Transverse colon (tissue), 4 donors: ENCODE data around the gene MIP. TPM values are rescaled to one million over a fixed set of nuclear protein-coding genes. Genes with fewer than 3 reads are reported as not detected.
A peak's percentile ranks its signal among the peaks of the same experiment; 100 is the strongest.
"Not testable (repeated sequence)": the region's sequence is repeated elsewhere in the genome, so short reads cannot be mapped to it uniquely, and the experiment has no call there.

Experiments used
- DNase-seq: peaks from one replicate; pipeline ENCODE4 v3.0.0-alpha.2; 2019
- H3K27ac ChIP-seq, 4 donors: fragments of 200-600 bp; sonication (generic); 2 replicates each; pipeline ENCODE4 v1.5.1; 2016 to 2018; ENCODE audit warnings: inconsistent platforms in 4 of 4
- H3K27me3 ChIP-seq: fragments of 200-600 bp; sonication (generic); 2 replicates; pipeline ENCODE4 v1.5.1; 2017; ENCODE audit warnings: inconsistent platforms
- H3K36me3 ChIP-seq, 4 donors: fragments of 200-600 bp; sonication (generic); 2 replicates each; pipeline ENCODE4 v1.5.1; 2017 to 2019; ENCODE audit warnings: inconsistent platforms in 4 of 4
- H3K4me1 ChIP-seq, 4 donors: fragments of 200-600 bp; sonication (generic); 2 replicates each; pipeline ENCODE4 v1.5.1; 2017 to 2020; ENCODE audit warnings: inconsistent platforms in 4 of 4
- H3K4me3 ChIP-seq, 4 donors: fragments of 200-600 bp; sonication (generic); 1 replicate in 1 of 4; 2 replicates in 3 of 4; pipeline versions ENCODE4 v1.5.1 to v1.6.1; 2017 to 2019; ENCODE audit warnings: inconsistent platforms in 4 of 4
- H3K9me3 ChIP-seq, 2 donors: fragments of 200-600 bp; sonication (generic); 2 replicates each; pipeline ENCODE4 v1.5.1; 2017 to 2019; ENCODE audit warnings: inconsistent platforms in 2 of 2
- EP300 ChIP-seq: sonication (generic); formaldehyde crosslinking; IDR thresholded peaks from one replicate; pipeline ENCODE4 v1.6.1; 2017; ENCODE audit warnings: antibody characterized with exemption, low read depth
- POLR2A ChIP-seq: fragments of 450-650 bp; IDR thresholded peaks from one replicate; pipeline ENCODE4 v1.6.1; 2016; ENCODE audit warnings: antibody characterized with exemption, mild to moderate bottlenecking, moderate library complexity
- POLR2AphosphoS5 ChIP-seq, 3 donors: sonication (generic); formaldehyde crosslinking; IDR thresholded peaks; one replicate each; pipeline ENCODE4 v1.6.1; 2016; ENCODE audit warnings: antibody characterized with exemption in 3 of 3
- WGBS, 2 donors: methylation state at CpG; one replicate each; pipeline ENCODE4 v1.1.5; 2018; ENCODE audit warnings: low coverage in 1 of 2; 5-methylcytosine and 5-hydroxymethylcytosine counted together
- in situ Hi-C, 4 donors: fragments of 200-750 bp; cut with MboI; loops; one replicate each; pipeline versions ENCODE4 v1.15.0 to v1.15.1; 2017; ENCODE audit warnings: low sequenced_read_pairs in 3 of 4, low pct_ligation_motif_present in 1 of 4, low pct_unique_long_range_greater_than_20kb in 1 of 4
- intact Hi-C: fragments of 100-400 bp; cut with DNase I; formaldehyde crosslinking; loops from one replicate; pipeline ENCODE4 v1.15.1; 2023; ENCODE audit warnings: low total_unique reads
- total RNA-seq, 4 donors: library from RNA; depleted of rRNA; stranded (reverse); fragments of >200 nt; gene quantifications; one replicate each; pipeline ENCODE4 v1.1.0, GENCODE V29; 2016
- TF ChIP-seq, protein P1 (sequence below), 5 experiments: fragments of 200-600 bp in 3 of 5; fragments of 450-650 bp in 2 of 5; sonication (generic) in 3 of 5; IDR thresholded peaks; 1 replicate in 2 of 5; 2 replicates in 3 of 5; pipeline ENCODE4 v1.5.1; 2016 to 2017; ENCODE audit warnings: antibody characterized with exemption in 5 of 5, inconsistent platforms in 3 of 5, mild to moderate bottlenecking in 2 of 5, moderate library complexity in 1 of 5

The MIP gene
- not detected for total RNA-seq

DNA sequence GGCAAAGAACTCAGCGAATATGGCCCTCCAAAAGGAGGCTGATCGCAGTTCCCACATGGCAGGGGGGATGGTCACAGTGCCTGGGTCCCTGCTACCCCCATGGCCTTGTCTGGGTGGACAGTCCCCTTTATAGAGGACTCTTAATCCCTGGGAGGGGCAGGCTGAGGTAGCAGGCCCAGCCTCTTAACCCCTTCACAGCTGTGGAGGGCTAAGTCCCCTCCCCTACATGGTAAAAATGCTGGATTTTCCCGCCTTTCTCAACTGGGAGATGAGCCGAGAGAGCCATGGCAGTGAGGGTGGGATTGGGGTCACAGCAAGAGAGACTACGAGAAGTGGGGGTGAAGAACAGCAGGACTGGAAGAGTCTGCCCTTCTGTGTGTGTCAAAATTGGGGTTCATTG is at the start of gene MIP:
MIP (minus strand) TSS at position 101 of the 400 bp plus-strand sequence; CDS start at position 57, 44 bp downstream.
- TF ChIP-seq POLR2A = no peak
- no peak for TF ChIP-seq EP300
- TF ChIP-seq, protein P1, sequence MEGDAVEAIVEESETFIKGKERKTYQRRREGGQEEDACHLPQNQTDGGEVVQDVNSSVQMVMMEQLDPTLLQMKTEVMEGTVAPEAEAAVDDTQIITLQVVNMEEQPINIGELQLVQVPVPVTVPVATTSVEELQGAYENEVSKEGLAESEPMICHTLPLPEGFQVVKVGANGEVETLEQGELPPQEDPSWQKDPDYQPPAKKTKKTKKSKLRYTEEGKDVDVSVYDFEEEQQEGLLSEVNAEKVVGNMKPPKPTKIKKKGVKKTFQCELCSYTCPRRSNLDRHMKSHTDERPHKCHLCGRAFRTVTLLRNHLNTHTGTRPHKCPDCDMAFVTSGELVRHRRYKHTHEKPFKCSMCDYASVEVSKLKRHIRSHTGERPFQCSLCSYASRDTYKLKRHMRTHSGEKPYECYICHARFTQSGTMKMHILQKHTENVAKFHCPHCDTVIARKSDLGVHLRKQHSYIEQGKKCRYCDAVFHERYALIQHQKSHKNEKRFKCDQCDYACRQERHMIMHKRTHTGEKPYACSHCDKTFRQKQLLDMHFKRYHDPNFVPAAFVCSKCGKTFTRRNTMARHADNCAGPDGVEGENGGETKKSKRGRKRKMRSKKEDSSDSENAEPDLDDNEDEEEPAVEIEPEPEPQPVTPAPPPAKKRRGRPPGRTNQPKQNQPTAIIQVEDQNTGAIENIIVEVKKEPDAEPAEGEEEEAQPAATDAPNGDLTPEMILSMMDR (IDR thresholded peaks at IDR 0.05) = no peak
- no peak for TF ChIP-seq POLR2AphosphoS5 (IDR thresholded peaks at IDR 0.05)
- Histone ChIP-seq H3K27ac (no peak within 1 kb of the TSS), H3K4me1 (peaks cover 2 to 5% (median 3%) of the 10 kb centered on the region in 4 donors), H3K9me3 (no peaks in the 10 kb centered on the region), H3K36me3 (no peaks in the 10 kb centered on the region), H3K27me3 (no peaks in the 10 kb centered on the region), H3K4me3 (no peak within 1 kb of the TSS)
- WGBS, 2 donors = 85 to 93% methylated on average over 2 to 5 of the region's 5 CpGs
- intact Hi-C loops = no loop called here
- in situ Hi-C loops = loop anchor here in 1 of 4 donors (25.0 kb wide), 1 partner anchor 117 kb away; the partner anchor contains the start of genes IL23A and PAN2
- DNase-seq = no peak

DNA sequence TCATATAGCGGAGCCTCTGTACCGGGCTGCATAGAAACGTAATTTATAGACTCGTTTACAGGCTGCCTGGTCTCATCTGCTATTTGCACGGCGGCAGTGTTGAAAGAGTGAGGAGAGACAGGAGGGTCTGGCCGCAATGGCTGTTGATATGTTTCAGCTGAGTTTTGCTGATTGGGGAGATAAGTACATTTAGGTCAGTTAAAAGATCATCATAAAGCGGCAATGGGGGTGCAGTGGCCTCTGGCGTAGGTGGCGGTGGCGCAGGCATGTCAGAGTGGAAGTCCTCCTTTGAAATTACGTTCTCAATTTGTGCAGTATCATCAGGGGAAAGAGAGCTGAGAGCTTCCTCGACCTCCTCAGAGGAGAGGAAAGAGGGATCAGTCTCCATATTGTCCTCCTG is 45.4 kb upstream of the MIP start:
- DNase-seq, intact Hi-C loops, in situ Hi-C loops, H3K4me3 ChIP-seq, H3K9me3 ChIP-seq, H3K27ac ChIP-seq, H3K4me1 ChIP-seq, H3K27me3 ChIP-seq, H3K36me3 ChIP-seq: not testable (repeated sequence)
- 84 to 88% methylated on average over 8 to 13 of the region's 13 CpGs for WGBS, 2 donors

DNA sequence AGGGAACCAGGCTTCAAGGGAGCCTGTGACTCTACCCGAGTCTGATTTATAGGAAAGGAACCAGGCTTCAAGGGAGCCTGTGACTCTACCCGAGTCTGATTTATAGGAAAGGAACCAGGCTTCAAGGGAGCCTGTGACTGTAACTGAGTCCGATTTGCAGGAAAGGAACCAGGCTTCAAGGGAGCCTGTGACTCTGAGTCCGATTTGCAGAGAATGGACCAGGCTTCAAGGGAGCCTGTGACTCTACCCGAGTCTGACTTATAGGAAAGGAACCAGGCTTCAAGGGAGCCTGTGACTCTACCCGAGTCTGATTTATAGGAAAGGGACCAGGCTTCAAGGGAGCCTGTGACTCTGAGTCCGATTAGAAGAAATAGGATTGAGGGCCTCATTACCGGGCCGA is 45.0 kb upstream of the MIP start:
- H3K36me3 ChIP-seq, DNase-seq, H3K27me3 ChIP-seq, H3K27ac ChIP-seq, intact Hi-C loops, in situ Hi-C loops, H3K4me1 ChIP-seq, H3K4me3 ChIP-seq, H3K9me3 ChIP-seq: not testable (repeated sequence)
- WGBS, 2 donors = 84% methylated on average over 9 of the region's 9 CpGs; no CpG with 5 or more reads in 1 of the 2 donors

DNA sequence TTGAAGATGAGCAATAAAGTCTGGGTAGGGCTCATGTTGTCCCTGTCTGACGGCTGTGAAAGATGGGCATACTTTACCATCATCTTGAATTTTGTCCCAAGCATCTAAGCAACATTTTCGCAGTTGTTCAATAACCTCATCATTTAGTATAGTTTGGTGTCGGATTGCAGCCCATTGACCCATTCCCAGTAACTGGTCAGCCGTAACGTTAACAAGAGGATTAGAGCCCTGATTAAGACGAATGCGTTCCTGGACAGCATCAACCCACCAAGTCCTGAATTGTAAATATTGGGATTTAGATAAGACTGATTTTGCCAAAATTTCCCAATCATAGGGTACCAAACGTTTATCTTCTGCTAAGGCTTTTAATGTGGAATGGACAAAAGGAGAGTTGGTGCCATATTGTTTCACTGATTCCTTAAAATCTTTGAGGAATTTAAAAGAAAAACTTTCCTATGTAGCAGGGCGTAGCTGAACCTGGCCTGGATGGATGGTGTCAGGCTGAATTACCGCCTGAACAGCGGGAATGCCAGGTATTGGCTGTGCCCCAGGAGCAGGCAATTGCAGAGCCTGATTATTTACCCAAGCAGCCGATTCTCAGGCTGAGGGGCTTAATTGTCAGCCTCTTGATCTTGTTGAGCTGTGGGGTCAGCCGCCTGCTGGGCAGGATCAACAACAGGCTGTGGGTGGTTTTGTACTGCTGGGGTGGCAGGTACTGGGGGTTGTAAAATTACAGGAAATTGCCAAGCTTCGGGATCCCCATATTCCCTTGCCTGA is 43.9 kb upstream of the MIP start:
- H3K4me1 ChIP-seq, H3K27ac ChIP-seq, H3K9me3 ChIP-seq, in situ Hi-C loops, H3K4me3 ChIP-seq, intact Hi-C loops, H3K36me3 ChIP-seq, DNase-seq, H3K27me3 ChIP-seq: not testable (repeated sequence)
- WGBS, 2 donors = 58 to 83% methylated on average over 5 to 14 of the region's 14 CpGs

DNA sequence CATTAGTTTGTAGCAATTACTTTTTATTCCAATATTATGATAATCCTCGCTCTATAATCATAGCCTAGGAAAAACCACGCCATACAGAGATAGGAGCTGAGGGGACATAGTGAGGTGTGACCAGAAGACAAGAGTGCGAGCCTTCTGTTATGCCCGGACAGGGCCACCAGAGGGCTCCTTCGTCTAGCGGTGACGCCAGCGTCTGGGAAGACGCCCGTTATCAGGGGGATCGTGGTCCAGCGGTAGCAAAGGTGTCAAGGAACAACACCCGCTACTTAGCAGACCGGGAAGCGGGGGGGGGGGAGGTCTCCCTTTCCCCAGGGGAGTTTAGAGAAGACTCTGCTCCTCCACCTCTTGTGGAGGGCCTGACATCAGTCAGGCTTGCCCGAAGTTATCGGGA is 42.2 kb upstream of the MIP start:
- H3K4me3 ChIP-seq, H3K9me3 ChIP-seq, H3K27me3 ChIP-seq, H3K4me1 ChIP-seq, intact Hi-C loops, H3K36me3 ChIP-seq, H3K27ac ChIP-seq, in situ Hi-C loops: not testable (repeated sequence)
- peak; percentile 73 for DNase-seq
- 0 to 13% methylated on average over 1 to 16 of the region's 17 CpGs for whole genome bisulfite sequencing, 2 donors
- TF ChIP-seq, protein P1 (IDR thresholded peaks at IDR 0.05) = peak; percentile 18 to 49 (median 41)

DNA sequence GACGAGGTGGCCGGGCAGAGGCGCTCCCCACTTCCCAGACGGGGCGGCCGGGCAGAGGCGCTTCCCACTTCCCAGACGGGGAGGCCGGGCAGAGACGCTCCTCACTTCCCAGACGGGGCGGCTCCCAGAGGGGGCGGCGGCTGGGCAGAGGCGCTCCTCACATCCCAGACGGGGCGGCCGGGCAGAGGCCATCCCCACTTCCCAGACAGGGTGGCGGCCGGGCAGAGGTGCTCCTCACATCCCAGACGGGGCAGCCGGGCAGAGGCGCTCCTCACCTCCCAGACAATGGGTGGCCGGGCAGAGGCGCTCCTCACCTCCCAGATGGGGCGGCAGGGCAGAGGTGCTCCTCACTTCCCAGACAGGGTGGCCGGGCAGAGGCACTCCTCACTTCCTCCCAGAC is 40.0 kb upstream of the MIP start:
- WGBS, 2 donors = 97% methylated on average over 10 of the region's 27 CpGs; no CpG with 5 or more reads in 1 of the 2 donors
- H3K27me3 ChIP-seq = peaks cover 30% of the 10 kb centered on the region
- DNase-seq, H3K4me3 ChIP-seq, H3K9me3 ChIP-seq, in situ Hi-C loops, H3K4me1 ChIP-seq, intact Hi-C loops, H3K36me3 ChIP-seq, H3K27ac ChIP-seq: not testable (repeated sequence)

DNA sequence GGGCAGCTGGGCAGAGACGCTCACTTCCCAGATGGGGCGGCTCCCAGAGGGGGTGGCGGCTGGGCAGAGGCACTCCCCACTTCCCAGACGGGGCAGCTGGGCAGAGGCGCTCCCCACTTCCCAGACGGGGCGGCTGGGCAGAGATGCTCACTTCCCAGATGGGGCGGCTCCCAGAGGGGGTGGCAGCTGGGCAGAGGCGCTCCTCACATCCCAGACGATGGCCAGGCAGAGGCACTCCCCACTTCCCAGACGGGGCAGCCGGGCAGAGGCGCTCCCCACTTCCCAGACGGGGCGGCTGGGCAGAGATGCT is 39.6 kb upstream of the MIP start:
- DNase-seq, H3K4me3 ChIP-seq, in situ Hi-C loops, intact Hi-C loops, H3K27ac ChIP-seq, H3K4me1 ChIP-seq, H3K36me3 ChIP-seq, H3K9me3 ChIP-seq: not testable (repeated sequence)
- H3K27me3 ChIP-seq = peaks cover 34% of the 10 kb centered on the region
- 88% methylated on average over 15 of the region's 15 CpGs; no CpG with 5 or more reads in 1 of the 2 donors for WGBS, 2 donors

DNA sequence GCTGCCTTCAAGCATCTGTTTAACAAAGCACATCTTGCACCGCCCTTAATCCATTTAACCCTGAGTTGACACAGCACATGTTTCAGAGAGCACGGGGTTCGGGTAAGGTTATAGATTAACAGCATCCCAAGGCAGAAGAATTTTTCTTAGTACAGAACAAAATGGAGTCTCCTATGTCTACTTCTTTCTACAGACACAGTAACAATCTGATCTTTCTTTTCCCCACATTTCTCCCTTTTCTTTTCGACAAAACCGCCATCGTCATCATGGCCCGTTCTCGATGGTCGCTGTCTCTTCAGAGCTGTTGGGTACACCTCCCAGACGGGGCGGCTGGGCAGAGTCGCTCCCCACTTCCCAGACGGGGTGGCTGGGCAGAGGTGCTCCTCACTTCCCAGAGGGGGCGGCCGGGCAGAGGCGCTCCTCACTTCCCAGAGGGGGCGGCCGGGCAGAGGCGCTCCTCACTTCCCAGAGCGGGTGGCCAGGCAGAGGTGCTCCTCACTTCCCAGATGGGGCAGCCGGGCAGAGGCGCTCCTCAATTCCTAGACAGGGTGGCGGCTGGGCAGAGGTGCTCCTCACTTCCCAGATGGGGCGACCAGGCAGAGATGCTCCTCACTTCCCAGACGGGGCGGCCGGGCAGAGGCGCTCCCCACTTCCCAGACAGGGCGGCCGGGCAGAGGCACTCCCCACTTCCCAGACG is 39.1 kb upstream of the MIP start:
- DNase-seq, H3K4me1 ChIP-seq, intact Hi-C loops, H3K4me3 ChIP-seq, H3K9me3 ChIP-seq, H3K27ac ChIP-seq, in situ Hi-C loops, H3K36me3 ChIP-seq: not testable (repeated sequence)
- peaks cover 39% of the 10 kb centered on the region for H3K27me3 ChIP-seq
- 79 to 86% methylated on average over 4 to 29 of the region's 31 CpGs for WGBS, 2 donors
